Upper lobe of right lung (tissue), 1 donor: ENCODE data around the gene ELL. TPM values are rescaled to one million over a fixed set of nuclear protein-coding genes. Genes with fewer than 3 reads are reported as not detected.

ENCODE experiments used
- ATAC-seq: fragments of 200-7000 bp; cut with Tn5 transposase; one replicate; pipeline ENCODE4 v1.9.1; 2020; ENCODE audit warnings: mild to moderate bottlenecking, moderate library complexity
- DNase-seq: peaks from one replicate; pipeline ENCODE4 v3.0.0-alpha.2; 2020
- H3K27ac ChIP-seq: fragments of 200-600 bp; one replicate; pipeline ENCODE4 v1.8.0; 2022
- H3K27me3 ChIP-seq: fragments of 200-600 bp; one replicate; pipeline ENCODE4 v1.8.0; 2022; ENCODE audit warnings: mild to moderate bottlenecking
- H3K36me3 ChIP-seq: fragments of 200-600 bp; one replicate; pipeline ENCODE4 v1.8.0; 2022
- H3K4me1 ChIP-seq: fragments of 200-600 bp; one replicate; pipeline ENCODE4 v1.8.0; 2022
- H3K4me3 ChIP-seq: fragments of 200-600 bp; one replicate; pipeline ENCODE4 v1.8.0; 2022; ENCODE audit warnings: mild to moderate bottlenecking
- H3K9me3 ChIP-seq: fragments of 200-600 bp; one replicate; pipeline ENCODE4 v1.8.0; 2022
- CTCF ChIP-seq: fragments of 200-600 bp; IDR thresholded peaks from one replicate; pipeline ENCODE4 v1.8.0; 2022; ENCODE audit warnings: antibody characterized with exemption
- intact Hi-C: fragments of 100-400 bp; cut with DNase I; formaldehyde crosslinking; loops from one replicate; pipeline ENCODE4 v1.11.0; 2022
- total RNA-seq: library from RNA; stranded (reverse); fragmentation: NEBNext Ultra II Directional; extraction: Animal tissue kit (Norgen Biotek cat#: 25700); gene quantifications from one replicate; pipeline ENCODE4 v1.2.1, GENCODE V29; 2021
- donor health status: DM: no; HTN: yes; CAD: no; lungs with severe emphysema.

The ELL gene
- total RNA-seq, 1 donor from 2014 or later = 17.7 TPM

GRCh38 chr19:18399008-18399407 is 122.9 kb downstream of the ELL start:
- ATAC-seq (peak; percentile 38), DNase-seq (no peak)
- no peak overlapping the region for H3K4me3 ChIP-seq
- peaks cover 12% of the 10 kb centered on the region for H3K27me3 ChIP-seq
- H3K27ac ChIP-seq = no peak overlapping the region
- peaks cover 16% of the 10 kb centered on the region for H3K4me1 ChIP-seq
- no peak for TF ChIP-seq CTCF
- H3K36me3 ChIP-seq = no peaks in the 10 kb centered on the region
- H3K9me3 ChIP-seq = no peaks in the 10 kb centered on the region
- intact Hi-C loops = no loop called here

GRCh38 chr19:18397242-18398202 is 124.3 kb downstream of the ELL start, which contains the start of gene LRRC25:
TSS of gene LRRC25 (minus strand) at chr19:18397622. CDS start at chr19:18396963, 659 bp downstream.
- DNase-seq = peak; percentile 78
- TF ChIP-seq CTCF = no peak
- peak within 1 kb of the TSS; percentile 36 for H3K27ac ChIP-seq
- peaks cover 12% of the 10 kb centered on the region for H3K27me3 ChIP-seq
- no peaks in the 10 kb centered on the region for H3K36me3 ChIP-seq
- intact Hi-C loops = no loop called here
- ATAC-seq = peak; percentile 86
- peaks cover 16% of the 10 kb centered on the region for H3K4me1 ChIP-seq
- H3K4me3 ChIP-seq = peak within 1 kb of the TSS; percentile 43
- no peaks in the 10 kb centered on the region for H3K9me3 ChIP-seq

GRCh38 chr19:18396471-18397241 is 125.2 kb downstream of the ELL start:
- DNase-seq = no peak
- Histone ChIP-seq H3K27me3 (peaks cover 12% of the 10 kb centered on the region), H3K4me1 (peaks cover 16% of the 10 kb centered on the region)

GRCh38 chr19:18393836-18394235 is 128.0 kb downstream of the ELL start:
- Histone ChIP-seq H3K27me3 (peaks cover 12% of the 10 kb centered on the region), H3K4me3 (peak overlapping the region; percentile 32), H3K4me1 (peaks cover 10% of the 10 kb centered on the region), H3K36me3 (peaks cover 11% of the 10 kb centered on the region), H3K27ac (no peak overlapping the region), H3K9me3 (no peaks in the 10 kb centered on the region)
- intact Hi-C loops = loop anchor here (5.0 kb wide), 1 partner anchor 42 kb away; no protein-coding TSS in a partner anchor
- ATAC-seq (peak; percentile 53), DNase-seq (no peak)
- no peak for TF ChIP-seq CTCF

More at GRCh38 chr19:18396471-18397241, 125.2 kb downstream of the ELL start:
- peak overlapping the region; percentile 43 for H3K4me3 ChIP-seq
- intact Hi-C loops = no loop called here
- H3K36me3 ChIP-seq = no peaks in the 10 kb centered on the region
- no peak for ATAC-seq
- no peak overlapping the region for H3K27ac ChIP-seq
- no peak for TF ChIP-seq CTCF
- no peaks in the 10 kb centered on the region for H3K9me3 ChIP-seq

DNA sequence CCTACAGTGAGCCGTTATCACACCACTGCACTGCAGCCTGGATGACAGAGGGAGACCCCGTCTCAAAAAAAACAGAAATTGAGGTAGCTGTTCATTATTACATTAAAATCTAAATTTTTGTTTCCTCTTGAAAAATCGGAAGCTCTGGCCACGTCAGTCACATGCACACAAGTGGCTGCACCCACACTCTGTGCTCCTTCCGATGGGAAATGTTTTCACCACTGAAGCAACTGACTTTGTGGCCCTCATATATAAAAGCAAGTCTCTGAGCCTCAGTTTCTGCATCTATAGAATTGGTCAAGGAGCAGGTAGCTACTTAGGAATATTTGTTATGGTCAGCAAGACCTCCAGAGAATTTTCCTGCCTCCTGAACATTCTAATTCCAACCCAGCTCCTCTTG is 128.9 kb downstream of the ELL start:
- Histone ChIP-seq H3K27me3 (peaks cover 11% of the 10 kb centered on the region), H3K9me3 (no peaks in the 10 kb centered on the region), H3K4me3 (peak overlapping the region; percentile 32), H3K4me1 (peaks cover 11% of the 10 kb centered on the region), H3K27ac (peak overlapping the region; percentile 24), H3K36me3 (peaks cover 11% of the 10 kb centered on the region)
- ATAC-seq (no peak), DNase-seq (no peak)
- intact Hi-C loops = loop anchor here (5.0 kb wide), 1 partner anchor 41 kb away; no protein-coding TSS in a partner anchor
- TF ChIP-seq CTCF = no peak

Other genes starting within 250 kb of the ELL start
- 4.9 TPM for gene IQCN, start 247.6 kb downstream of the ELL start, total RNA-seq
- 204 TPM for gene JUND, start 240.4 kb downstream of the ELL start, total RNA-seq
- gene LSM4, start 199.0 kb downstream of the ELL start, total RNA-seq = 76.9 TPM
- 40.8 TPM for gene PGPEP1, start 181.5 kb downstream of the ELL start, total RNA-seq
- gene GDF15, start 135.9 kb downstream of the ELL start, total RNA-seq = 105 TPM
- gene LRRC25, start 124.4 kb downstream of the ELL start, total RNA-seq = 22.7 TPM
- gene SSBP4, start 102.7 kb downstream of the ELL start, total RNA-seq = 57.3 TPM
- 34.6 TPM for gene ISYNA1, start 83.9 kb downstream of the ELL start, total RNA-seq
- 201 TPM for gene FKBP8, start 21.5 kb upstream of the ELL start, total RNA-seq
- gene KXD1, start 35.8 kb upstream of the ELL start, total RNA-seq = 68.3 TPM
- 840 TPM for gene UBA52, start 49.8 kb upstream of the ELL start, total RNA-seq
- 57.1 TPM for gene REX1BD, start 66.7 kb upstream of the ELL start, total RNA-seq
- gene CRLF1, start 84.7 kb upstream of the ELL start, total RNA-seq = 23.4 TPM
- 2.2 TPM for gene TMEM59L, start 90.8 kb upstream of the ELL start, total RNA-seq
- gene KLHL26, start 115.0 kb upstream of the ELL start, total RNA-seq = 11.8 TPM
- 13.8 TPM for gene CRTC1, start 161.6 kb upstream of the ELL start, total RNA-seq